ENCODE results near the gene CDK18. TPM values are rescaled to one million over a fixed set of nuclear protein-coding genes. Genes with fewer than 3 reads are reported as not detected.

The CDK18 gene
- total RNA-seq, 1 donor from 2014 or later = 27.0 TPM

DNA sequence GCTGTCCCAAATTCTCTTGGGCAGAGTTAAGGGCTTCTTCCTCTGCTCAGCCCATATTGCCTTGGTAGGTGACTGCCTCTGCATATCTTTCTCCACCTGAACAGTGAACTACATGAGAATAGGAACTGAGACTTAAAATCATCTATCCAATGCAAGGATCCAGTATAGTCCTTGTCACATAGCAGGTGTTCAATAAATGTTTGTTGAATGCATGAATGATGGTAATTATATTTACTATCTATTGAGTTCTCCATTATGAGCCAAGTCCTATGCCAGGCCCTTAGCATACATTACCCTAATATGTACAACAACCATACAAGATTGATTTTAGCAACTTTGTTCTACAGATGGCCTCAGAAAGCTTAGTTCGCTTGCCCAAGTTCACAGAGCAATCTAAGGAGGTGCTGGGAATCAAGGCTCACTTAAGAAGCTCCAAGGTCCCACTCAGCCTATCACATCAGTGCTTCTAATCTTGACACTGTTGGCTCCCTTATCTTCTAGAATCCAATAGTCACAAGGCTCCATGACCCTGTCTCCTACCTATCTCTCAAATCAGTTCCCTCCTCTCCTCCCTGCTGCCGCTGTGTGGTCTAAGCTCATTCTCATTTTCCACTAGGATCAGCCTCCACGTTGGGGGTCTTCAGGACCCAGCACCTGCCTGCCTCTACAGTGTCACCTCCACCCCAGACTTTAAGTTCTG, 2.2 kb upstream of the CDK18 start:
- no peak for DNase-seq (ENCODE audit: extremely low spot score in 2 of 2)
- Histone ChIP-seq H3K27ac (no peak overlapping the region), H3K36me3 (no peaks in the 10 kb centered on the region), H3K27me3 (no peaks in the 10 kb centered on the region), H3K4me3 (no peak overlapping the region), H3K4me1 (peaks cover 42% of the 10 kb centered on the region), H3K9me3 (no peaks in the 10 kb centered on the region)
- TF ChIP-seq POLR2AphosphoS5 (IDR thresholded peaks at IDR 0.05; ENCODE audit: insufficient read depth in 1 of 2, low read depth in 1 of 2) (no peak), POLR2A (IDR thresholded peaks at IDR 0.05) (no peak)
- TF ChIP-seq, protein P1, sequence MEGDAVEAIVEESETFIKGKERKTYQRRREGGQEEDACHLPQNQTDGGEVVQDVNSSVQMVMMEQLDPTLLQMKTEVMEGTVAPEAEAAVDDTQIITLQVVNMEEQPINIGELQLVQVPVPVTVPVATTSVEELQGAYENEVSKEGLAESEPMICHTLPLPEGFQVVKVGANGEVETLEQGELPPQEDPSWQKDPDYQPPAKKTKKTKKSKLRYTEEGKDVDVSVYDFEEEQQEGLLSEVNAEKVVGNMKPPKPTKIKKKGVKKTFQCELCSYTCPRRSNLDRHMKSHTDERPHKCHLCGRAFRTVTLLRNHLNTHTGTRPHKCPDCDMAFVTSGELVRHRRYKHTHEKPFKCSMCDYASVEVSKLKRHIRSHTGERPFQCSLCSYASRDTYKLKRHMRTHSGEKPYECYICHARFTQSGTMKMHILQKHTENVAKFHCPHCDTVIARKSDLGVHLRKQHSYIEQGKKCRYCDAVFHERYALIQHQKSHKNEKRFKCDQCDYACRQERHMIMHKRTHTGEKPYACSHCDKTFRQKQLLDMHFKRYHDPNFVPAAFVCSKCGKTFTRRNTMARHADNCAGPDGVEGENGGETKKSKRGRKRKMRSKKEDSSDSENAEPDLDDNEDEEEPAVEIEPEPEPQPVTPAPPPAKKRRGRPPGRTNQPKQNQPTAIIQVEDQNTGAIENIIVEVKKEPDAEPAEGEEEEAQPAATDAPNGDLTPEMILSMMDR (IDR thresholded peaks at IDR 0.05) = no peak
- intact Hi-C loops (cut with DNase I) = no loop called here

DNA sequence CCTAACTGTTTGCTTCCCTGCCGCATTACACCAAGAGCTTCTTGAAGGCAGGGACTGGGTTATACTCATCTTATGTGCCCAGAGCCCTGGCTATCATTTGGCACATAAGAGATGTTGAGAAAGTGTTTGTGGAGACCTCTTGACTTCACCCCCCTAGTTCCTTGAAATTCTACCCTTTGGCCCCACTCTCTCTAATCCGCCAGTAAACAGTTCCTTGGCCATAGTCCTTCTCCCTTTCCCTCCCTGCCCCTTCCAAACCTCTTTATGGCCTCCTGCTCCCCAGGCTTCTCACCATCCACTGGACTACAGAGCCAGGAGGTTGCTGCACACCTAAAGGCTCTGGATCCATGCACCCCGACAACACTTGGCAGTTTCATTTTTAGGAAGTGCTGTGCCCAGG, 1.5 kb upstream of the CDK18 start:
- Histone ChIP-seq H3K9me3 (no peaks in the 10 kb centered on the region), H3K27me3 (no peaks in the 10 kb centered on the region), H3K27ac (no peak overlapping the region), H3K4me1 (peaks cover 42% of the 10 kb centered on the region), H3K36me3 (no peaks in the 10 kb centered on the region), H3K4me3 (no peak overlapping the region)
- intact Hi-C loops (cut with DNase I) = no loop called here
- DNase-seq (ENCODE audit: extremely low spot score in 2 of 2) = no peak
- TF ChIP-seq, protein P1 (IDR thresholded peaks at IDR 0.05) = no peak
- TF ChIP-seq POLR2AphosphoS5 (IDR thresholded peaks at IDR 0.05; ENCODE audit: insufficient read depth in 1 of 2, low read depth in 1 of 2) (no peak), POLR2A (IDR thresholded peaks at IDR 0.05) (no peak)

DNA sequence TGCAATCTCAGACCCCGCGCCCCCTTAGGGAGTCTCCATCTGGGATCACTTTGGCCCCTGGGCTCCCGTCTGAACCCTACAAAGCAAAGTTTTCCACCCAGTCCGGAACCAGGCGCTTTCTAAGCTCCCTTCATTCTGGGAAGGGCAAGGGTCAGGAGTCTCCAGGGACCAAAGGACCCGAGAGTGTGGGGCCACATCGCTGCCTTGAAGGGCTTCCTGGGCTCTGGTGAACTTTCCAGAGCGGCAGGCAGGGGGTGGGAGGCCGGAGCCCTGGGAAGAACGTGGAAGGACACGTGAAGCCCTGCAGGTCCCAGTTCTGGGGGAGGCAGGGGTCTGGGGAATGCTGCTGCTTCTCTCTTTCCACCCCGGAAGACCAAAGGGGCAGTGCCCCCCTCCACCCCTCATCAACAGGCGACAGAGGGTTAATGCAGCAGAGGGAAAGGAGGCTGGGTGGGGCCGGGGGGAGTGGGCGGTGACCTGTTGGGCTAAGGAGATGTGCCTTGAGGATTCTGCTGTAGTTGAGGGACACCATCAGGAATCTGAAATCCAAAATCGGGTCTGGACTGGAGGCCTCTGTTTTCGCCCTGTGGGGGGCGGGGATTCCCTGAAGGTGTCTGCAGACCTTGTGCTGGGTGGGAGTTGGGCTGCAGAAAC, 734 bp downstream of the CDK18 start:
- TF ChIP-seq POLR2A (IDR thresholded peaks at IDR 0.05) = no peak
- TF ChIP-seq, protein P1 (IDR thresholded peaks at IDR 0.05) = no peak
- TF ChIP-seq POLR2AphosphoS5 (IDR thresholded peaks at IDR 0.05; ENCODE audit: insufficient read depth in 1 of 2, low read depth in 1 of 2) = no peak
- H3K27ac ChIP-seq = peak overlapping the region; percentile 71
- H3K4me3 ChIP-seq = peak overlapping the region; percentile 69 to 81
- peaks cover 42% of the 10 kb centered on the region for H3K4me1 ChIP-seq
- no peaks in the 10 kb centered on the region for H3K9me3 ChIP-seq
- H3K27me3 ChIP-seq = no peaks in the 10 kb centered on the region
- no peaks in the 10 kb centered on the region for H3K36me3 ChIP-seq
- intact Hi-C loops (cut with DNase I) = no loop called here
- DNase-seq (ENCODE audit: extremely low spot score in 2 of 2) = no peak

DNA sequence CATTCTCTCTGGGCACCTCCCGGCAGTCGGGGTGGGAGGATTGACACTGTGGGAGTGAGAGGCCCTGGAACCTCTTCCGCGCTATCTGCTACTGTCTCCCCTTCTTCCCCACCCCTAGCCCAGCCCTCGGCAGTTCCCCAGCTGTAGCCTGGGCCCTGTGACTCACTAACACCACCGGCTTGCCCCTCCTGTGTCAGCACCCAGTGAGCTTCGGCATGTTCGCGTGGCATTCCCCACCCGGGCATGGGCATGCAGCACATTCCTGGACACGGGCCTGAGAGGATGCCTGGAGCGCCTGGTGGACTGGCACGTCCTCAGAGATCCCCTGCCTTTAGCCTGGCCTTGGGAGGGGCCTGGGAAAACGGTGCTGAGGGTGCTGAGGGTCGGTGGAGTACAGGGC, 1.3 kb downstream of the CDK18 start:
- Histone ChIP-seq H3K27ac (peak overlapping the region; percentile 71), H3K36me3 (no peaks in the 10 kb centered on the region), H3K4me1 (peaks cover 36% of the 10 kb centered on the region), H3K4me3 (peak overlapping the region; percentile 69 to 81), H3K9me3 (no peaks in the 10 kb centered on the region), H3K27me3 (no peaks in the 10 kb centered on the region)
- no peak for DNase-seq (ENCODE audit: extremely low spot score in 2 of 2)
- intact Hi-C loops (cut with DNase I) = no loop called here
- TF ChIP-seq POLR2A (IDR thresholded peaks at IDR 0.05) = no peak
- no peak for TF ChIP-seq POLR2AphosphoS5 (IDR thresholded peaks at IDR 0.05; ENCODE audit: insufficient read depth in 1 of 2, low read depth in 1 of 2)
- TF ChIP-seq, protein P1 (IDR thresholded peaks at IDR 0.05) = no peak
